ENCODE results near the gene KDM1B. TPM values are rescaled to one million over a fixed set of nuclear protein-coding genes. Genes with fewer than 3 reads are reported as not detected.

KDM1B gene
- total RNA-seq, 1 experiment from 2014 or later = 9.5 TPM

DNA sequence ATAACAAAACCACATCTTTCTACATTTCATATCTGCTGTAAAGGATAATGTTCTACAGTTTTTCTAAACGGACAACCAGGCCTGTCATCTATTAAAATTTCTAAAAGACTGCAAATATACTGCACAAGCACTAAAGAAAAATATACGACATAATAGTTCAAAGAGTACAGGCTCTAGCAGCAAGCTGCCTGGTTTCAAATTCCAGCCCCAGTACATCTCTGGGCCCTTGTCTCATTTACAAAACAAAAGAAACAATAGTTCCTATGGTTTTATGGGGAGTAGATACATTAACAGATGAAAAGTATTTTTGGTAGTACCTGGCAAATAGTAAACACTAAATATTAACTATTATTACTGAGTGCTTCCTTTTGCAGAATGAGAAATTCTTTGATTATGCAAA lies 85.0 kb downstream of the KDM1B start:
- DNase-seq = no peak

DNA sequence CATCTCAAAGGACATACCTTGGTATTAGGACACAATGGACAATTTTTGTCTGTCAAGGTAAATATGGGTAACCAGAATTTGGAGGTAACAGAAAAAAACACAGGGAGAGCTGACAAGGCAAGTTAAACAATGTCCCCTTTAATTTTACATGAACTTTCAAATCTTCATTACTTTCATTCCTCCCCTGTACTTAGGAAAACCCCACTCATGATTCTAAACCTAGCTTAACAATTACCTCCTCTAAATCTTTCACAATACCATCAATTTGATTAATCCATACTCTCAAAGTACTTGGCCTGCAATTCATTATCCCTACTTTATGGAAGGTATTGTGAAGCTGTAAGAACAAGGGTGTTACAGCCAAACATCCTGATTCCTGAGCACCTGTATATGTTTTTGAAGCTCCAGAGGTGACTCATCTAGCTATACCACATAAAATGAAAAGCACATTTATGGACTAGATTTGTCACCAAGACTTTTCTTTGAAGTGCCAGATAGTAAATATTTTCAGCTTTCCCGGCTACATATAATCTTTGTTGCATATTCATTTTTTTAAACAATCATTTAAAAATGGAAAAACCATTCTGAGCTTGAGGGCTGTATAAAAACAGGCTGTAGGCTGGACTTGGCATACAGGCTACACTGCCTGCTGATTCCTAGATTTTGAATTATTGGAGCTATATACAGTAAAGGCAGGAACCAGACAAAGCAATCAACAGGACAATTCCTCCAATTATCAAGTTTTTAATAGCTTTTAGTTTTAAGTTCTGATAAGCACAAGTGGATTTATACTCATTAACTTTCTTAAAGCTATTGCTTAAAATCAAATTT lies 86.2 kb downstream of the KDM1B start:
- Mint-ChIP-seq H3K36me3 (ENCODE audit: insufficient read depth, unreplicated experiment) (peaks cover 86% of the 10 kb centered on the region), H3K27me3 (ENCODE audit: insufficient read depth, unreplicated experiment) (no peaks in the 10 kb centered on the region), H3K4me1 (ENCODE audit: low read depth, unreplicated experiment) (no peaks in the 10 kb centered on the region), H3K27ac (ENCODE audit: unreplicated experiment) (peak overlapping the region; percentile 45), H3K4me3 (ENCODE audit: unreplicated experiment) (no peak overlapping the region), H3K9me3 (ENCODE audit: unreplicated experiment) (no peaks in the 10 kb centered on the region)
- DNase-seq = no peak
- intact Hi-C loops (cut with micrococcal nuclease; ENCODE audit: unreplicated experiment) = loop anchor here (5.0 kb wide), 1 partner anchor 84 kb away; the partner anchor contains the start of genes KDM1B and TPMT
- no peaks in the 10 kb centered on the region for H3K9me3 ChIP-seq
- ChIA-PET CTCF (no interaction called here), POLR2A (no interaction called here)
- H3K4me3 ChIP-seq (ENCODE audit: low read depth, low read length) = no peak overlapping the region
- H3K27me3 ChIP-seq (replicated peaks; ENCODE audit: control insufficient read depth, insufficient read depth, low read length) = no peaks in the 10 kb centered on the region
- BruUV-seq (replicated peaks) = no TSS peak
- H3K36me3 ChIP-seq (ENCODE audit: control insufficient read depth, insufficient read depth, low read length) = peaks cover 6% of the 10 kb centered on the region
- TF ChIP-seq, protein P1, sequence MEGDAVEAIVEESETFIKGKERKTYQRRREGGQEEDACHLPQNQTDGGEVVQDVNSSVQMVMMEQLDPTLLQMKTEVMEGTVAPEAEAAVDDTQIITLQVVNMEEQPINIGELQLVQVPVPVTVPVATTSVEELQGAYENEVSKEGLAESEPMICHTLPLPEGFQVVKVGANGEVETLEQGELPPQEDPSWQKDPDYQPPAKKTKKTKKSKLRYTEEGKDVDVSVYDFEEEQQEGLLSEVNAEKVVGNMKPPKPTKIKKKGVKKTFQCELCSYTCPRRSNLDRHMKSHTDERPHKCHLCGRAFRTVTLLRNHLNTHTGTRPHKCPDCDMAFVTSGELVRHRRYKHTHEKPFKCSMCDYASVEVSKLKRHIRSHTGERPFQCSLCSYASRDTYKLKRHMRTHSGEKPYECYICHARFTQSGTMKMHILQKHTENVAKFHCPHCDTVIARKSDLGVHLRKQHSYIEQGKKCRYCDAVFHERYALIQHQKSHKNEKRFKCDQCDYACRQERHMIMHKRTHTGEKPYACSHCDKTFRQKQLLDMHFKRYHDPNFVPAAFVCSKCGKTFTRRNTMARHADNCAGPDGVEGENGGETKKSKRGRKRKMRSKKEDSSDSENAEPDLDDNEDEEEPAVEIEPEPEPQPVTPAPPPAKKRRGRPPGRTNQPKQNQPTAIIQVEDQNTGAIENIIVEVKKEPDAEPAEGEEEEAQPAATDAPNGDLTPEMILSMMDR (IDR thresholded peaks at IDR 0.05; ENCODE audit: insufficient read depth in 1 of 2, low read depth in 1 of 2, low read length in 1 of 2, severe bottlenecking in 1 of 2, unreplicated experiment in 1 of 2) = no peak
- H3K4me1 ChIP-seq = no peaks in the 10 kb centered on the region

More for the DNA sequence above, 85.0 kb downstream of the KDM1B start:
- H3K27me3 ChIP-seq (replicated peaks; ENCODE audit: control insufficient read depth, insufficient read depth, low read length) = no peaks in the 10 kb centered on the region
- no TSS peak for BruUV-seq (replicated peaks)
- Mint-ChIP-seq H3K9me3 (ENCODE audit: unreplicated experiment) (peaks cover 7% of the 10 kb centered on the region), H3K4me1 (ENCODE audit: low read depth, unreplicated experiment) (no peaks in the 10 kb centered on the region), H3K4me3 (ENCODE audit: unreplicated experiment) (no peak overlapping the region), H3K36me3 (ENCODE audit: insufficient read depth, unreplicated experiment) (peaks cover 89% of the 10 kb centered on the region), H3K27ac (ENCODE audit: unreplicated experiment) (no peak overlapping the region), H3K27me3 (ENCODE audit: insufficient read depth, unreplicated experiment) (no peaks in the 10 kb centered on the region)
- no peaks in the 10 kb centered on the region for H3K9me3 ChIP-seq
- intact Hi-C loops (cut with micrococcal nuclease; ENCODE audit: unreplicated experiment) = loop anchor here (5.0 kb wide), 1 partner anchor 83 kb away; the partner anchor contains the start of genes KDM1B and TPMT
- POLR2A ChIA-PET = no interaction called here
- TF ChIP-seq, protein P1 (IDR thresholded peaks at IDR 0.05; ENCODE audit: insufficient read depth in 1 of 2, low read depth in 1 of 2, low read length in 1 of 2, severe bottlenecking in 1 of 2, unreplicated experiment in 1 of 2) = no peak
- no peaks in the 10 kb centered on the region for H3K4me1 ChIP-seq
- CTCF ChIA-PET = no interaction called here
- peaks cover 6% of the 10 kb centered on the region for H3K36me3 ChIP-seq (ENCODE audit: control insufficient read depth, insufficient read depth, low read length)
- H3K4me3 ChIP-seq (ENCODE audit: low read depth, low read length) = no peak overlapping the region

DNA sequence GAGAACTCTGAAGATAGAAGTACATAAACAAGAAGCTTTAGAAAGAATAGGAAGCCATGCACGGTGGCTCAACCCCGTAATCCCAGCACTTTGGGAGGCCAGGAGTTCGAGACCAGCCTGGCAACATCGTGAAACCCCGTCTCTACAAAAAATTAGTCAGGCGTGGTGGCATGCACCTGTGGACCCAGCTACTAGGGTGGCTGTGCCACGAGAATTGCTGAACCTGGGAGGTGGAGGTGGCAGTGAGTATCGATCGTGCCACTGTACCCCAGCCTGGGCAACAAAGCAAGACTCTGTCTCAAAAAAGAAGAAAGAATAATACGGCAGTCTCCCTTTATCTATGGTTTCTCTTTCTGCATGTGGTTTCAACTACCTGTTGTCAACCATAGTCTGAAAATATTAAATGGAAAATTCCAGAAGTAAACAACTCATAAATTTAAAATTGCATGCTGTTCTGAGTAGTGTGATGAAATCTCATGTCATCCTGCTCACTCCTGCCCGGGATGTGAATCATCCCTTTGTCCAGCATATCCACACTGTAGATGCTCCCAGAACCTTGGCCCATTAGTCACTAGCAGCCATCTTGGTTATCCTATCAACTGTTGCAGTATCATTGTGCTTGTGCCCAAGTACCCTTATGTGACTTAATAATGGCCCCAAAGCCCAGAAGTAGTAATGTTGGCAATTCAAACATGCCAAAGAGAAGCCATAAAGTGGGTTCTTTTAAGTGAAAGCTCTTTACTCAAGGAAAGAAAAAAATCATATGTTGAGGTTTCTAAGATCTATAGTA lies 87.0 kb downstream of the KDM1B start:
- no peaks in the 10 kb centered on the region for H3K4me1 ChIP-seq
- H3K27ac Mint-ChIP-seq (ENCODE audit: unreplicated experiment) = peak overlapping the region; percentile 45
- DNase-seq = no peak
- no peaks in the 10 kb centered on the region for H3K27me3 ChIP-seq (replicated peaks; ENCODE audit: control insufficient read depth, insufficient read depth, low read length)
- ChIA-PET CTCF (no interaction called here), POLR2A (no interaction called here)
- no peak overlapping the region for H3K4me3 ChIP-seq (ENCODE audit: low read depth, low read length)
- no peaks in the 10 kb centered on the region for H3K9me3 Mint-ChIP-seq (ENCODE audit: unreplicated experiment)
- intact Hi-C loops (cut with micrococcal nuclease; ENCODE audit: unreplicated experiment) = loop anchor here (5.0 kb wide), 1 partner anchor 85 kb away; the partner anchor contains the start of genes KDM1B and TPMT
- H3K36me3 ChIP-seq (ENCODE audit: control insufficient read depth, insufficient read depth, low read length) = peaks cover 4% of the 10 kb centered on the region
- H3K4me1 Mint-ChIP-seq (ENCODE audit: low read depth, unreplicated experiment) = no peaks in the 10 kb centered on the region
- TF ChIP-seq, protein P1 (IDR thresholded peaks at IDR 0.05; ENCODE audit: insufficient read depth in 1 of 2, low read depth in 1 of 2, low read length in 1 of 2, severe bottlenecking in 1 of 2, unreplicated experiment in 1 of 2) = no peak
- H3K27me3 Mint-ChIP-seq (ENCODE audit: insufficient read depth, unreplicated experiment) = no peaks in the 10 kb centered on the region
- no peaks in the 10 kb centered on the region for H3K9me3 ChIP-seq
- peaks cover 78% of the 10 kb centered on the region for H3K36me3 Mint-ChIP-seq (ENCODE audit: insufficient read depth, unreplicated experiment)
- H3K4me3 Mint-ChIP-seq (ENCODE audit: unreplicated experiment) = no peak overlapping the region
- no TSS peak for BruUV-seq (replicated peaks)

Data from Caco-2 (cell line).